ENCODE measurements around the gene CCDC169. TPM values are rescaled to one million over a fixed set of nuclear protein-coding genes. Genes with fewer than 3 reads are reported as not detected.

The CCDC169 gene
- total and polyA plus RNA-seq, 2 donors (not counting 1 experiment from before 2014, with no cell fraction given): 0.07 TPM; not detected in 1

DNA sequence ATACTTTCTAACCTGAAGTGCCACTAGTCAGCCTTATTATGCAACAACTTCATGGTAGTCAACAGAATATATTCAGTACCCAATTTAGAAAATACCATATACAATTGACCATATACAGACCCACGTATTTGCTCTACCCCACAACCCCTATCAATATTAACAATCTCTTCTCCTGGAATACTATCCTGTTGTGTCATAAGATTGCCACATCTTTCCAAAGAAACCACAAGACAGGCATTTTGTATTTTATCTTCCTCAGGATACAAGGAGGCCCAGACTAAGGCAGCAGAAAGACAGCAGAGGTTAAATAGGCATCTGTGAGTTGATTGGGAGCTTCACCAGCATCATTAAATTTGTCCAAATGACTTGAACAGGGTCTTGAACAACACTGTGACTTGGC is 44.1 kb upstream of the CCDC169 start:
- no peak for ATAC-seq (ENCODE audit: low read depth)
- Histone ChIP-seq H4K20me1 (ENCODE audit: control insufficient read depth, insufficient read depth, low read length, poor library complexity, severe bottlenecking) (peaks cover 10% of the 10 kb centered on the region), H3K4me1 (ENCODE audit: control insufficient read depth in 2 of 2, insufficient read depth in 2 of 2, low read length in 2 of 2) (peaks cover 10 to 12% of the 10 kb centered on the region in 2 donors), H3K27me3 (replicated peaks in 1 of 4; ENCODE audit: control extremely low read depth in 1 of 4, control insufficient read depth in 3 of 4, insufficient read depth in 4 of 4, low read length in 3 of 4) (no peaks in the 10 kb centered on the region), H3K9me3 (ENCODE audit: control extremely low read depth in 1 of 3, control insufficient read depth in 2 of 3, insufficient read depth in 1 of 3, low read length in 2 of 3) (no peaks in the 10 kb centered on the region), H3K27ac (ENCODE audit: low read length in 2 of 2) (no peak overlapping the region), H3K4me2 (replicated peaks; ENCODE audit: low read depth, low read length, poor library complexity, severe bottlenecking) (no peak overlapping the region), H2AFZ (ENCODE audit: insufficient read depth, low read depth, low read length, poor library complexity, severe bottlenecking) (no peak overlapping the region), H3K79me2 (ENCODE audit: control insufficient read depth, insufficient read depth, low read length) (peaks cover 59% of the 10 kb centered on the region), H3K9ac (ENCODE audit: low read length) (no peak overlapping the region), H3K4me3 (ENCODE audit: control extremely low read depth in 1 of 5, extremely low read depth in 1 of 5, insufficient read depth in 1 of 5, low read depth in 2 of 5, low read length in 4 of 5) (no peak overlapping the region), H3K36me3 (replicated peaks in 1 of 2; ENCODE audit: control extremely low read depth in 1 of 2, control insufficient read depth in 1 of 2, extremely low read depth in 1 of 2, insufficient read depth in 2 of 2, low read length in 1 of 2) (no peaks in the 10 kb centered on the region)
- peaks cover 21% of the 10 kb centered on the region for H3K4me1 Mint-ChIP-seq
- H3K9me3 Mint-ChIP-seq (ENCODE audit: insufficient read depth): no peaks in the 10 kb centered on the region
- intact Hi-C loops (cut with micrococcal nuclease): no loop called here
- H3K27ac Mint-ChIP-seq: no peak overlapping the region
- no peak for TF ChIP-seq EZH2 (IDR thresholded peaks at IDR 0.05; ENCODE audit: borderline replicate concordance, insufficient read depth, low read depth, low read length, poor library complexity, severe bottlenecking)
- TF ChIP-seq, protein P1, sequence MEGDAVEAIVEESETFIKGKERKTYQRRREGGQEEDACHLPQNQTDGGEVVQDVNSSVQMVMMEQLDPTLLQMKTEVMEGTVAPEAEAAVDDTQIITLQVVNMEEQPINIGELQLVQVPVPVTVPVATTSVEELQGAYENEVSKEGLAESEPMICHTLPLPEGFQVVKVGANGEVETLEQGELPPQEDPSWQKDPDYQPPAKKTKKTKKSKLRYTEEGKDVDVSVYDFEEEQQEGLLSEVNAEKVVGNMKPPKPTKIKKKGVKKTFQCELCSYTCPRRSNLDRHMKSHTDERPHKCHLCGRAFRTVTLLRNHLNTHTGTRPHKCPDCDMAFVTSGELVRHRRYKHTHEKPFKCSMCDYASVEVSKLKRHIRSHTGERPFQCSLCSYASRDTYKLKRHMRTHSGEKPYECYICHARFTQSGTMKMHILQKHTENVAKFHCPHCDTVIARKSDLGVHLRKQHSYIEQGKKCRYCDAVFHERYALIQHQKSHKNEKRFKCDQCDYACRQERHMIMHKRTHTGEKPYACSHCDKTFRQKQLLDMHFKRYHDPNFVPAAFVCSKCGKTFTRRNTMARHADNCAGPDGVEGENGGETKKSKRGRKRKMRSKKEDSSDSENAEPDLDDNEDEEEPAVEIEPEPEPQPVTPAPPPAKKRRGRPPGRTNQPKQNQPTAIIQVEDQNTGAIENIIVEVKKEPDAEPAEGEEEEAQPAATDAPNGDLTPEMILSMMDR (IDR thresholded peaks at IDR 0.05): no peak
- POLR2A ChIA-PET: no interaction called here
- CTCF ChIA-PET: no interaction called here
- DNase-seq: no peak
- 100% methylated on average over 1 of the region's 1 CpG for WGBS (ENCODE audit: insufficient coverage)
- H3K27me3 Mint-ChIP-seq: peaks cover 11% of the 10 kb centered on the region
- H3K4me3 Mint-ChIP-seq: no peak overlapping the region

DNA sequence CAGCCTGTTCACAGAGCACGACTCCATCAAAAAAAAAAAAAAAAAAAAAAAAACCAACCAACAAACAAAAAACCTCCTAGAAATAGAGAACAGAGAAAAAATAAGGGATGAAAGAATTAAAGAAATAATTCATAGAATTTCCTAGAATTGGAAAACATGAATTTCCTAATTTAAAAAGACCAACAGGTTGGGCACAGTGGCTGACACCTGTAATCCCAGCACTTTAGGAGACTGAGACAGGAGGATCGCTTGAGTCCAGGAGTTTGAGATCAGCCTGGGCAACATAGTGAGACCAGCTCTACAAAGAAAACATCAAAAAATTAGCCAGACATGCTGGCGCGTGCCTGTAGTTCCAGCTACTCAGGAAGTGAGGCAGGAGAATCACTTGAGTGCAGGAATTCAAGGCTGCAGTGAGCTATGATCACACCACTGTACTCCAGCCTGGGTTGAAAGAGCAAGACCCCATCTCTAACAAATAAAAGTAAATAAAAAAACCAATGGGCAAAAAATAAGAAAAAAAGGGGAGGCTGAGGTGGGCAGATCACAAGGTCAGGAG is 42.1 kb upstream of the CCDC169 start:
- DNase-seq: no peak
- Histone ChIP-seq H4K20me1 (ENCODE audit: control insufficient read depth, insufficient read depth, low read length, poor library complexity, severe bottlenecking) (peaks cover 17% of the 10 kb centered on the region), H3K27me3 (replicated peaks in 1 of 4; ENCODE audit: control extremely low read depth in 1 of 4, control insufficient read depth in 3 of 4, insufficient read depth in 4 of 4, low read length in 3 of 4) (no peaks in the 10 kb centered on the region), H3K4me2 (replicated peaks; ENCODE audit: low read depth, low read length, poor library complexity, severe bottlenecking) (no peak overlapping the region), H3K79me2 (ENCODE audit: control insufficient read depth, insufficient read depth, low read length) (peaks cover 69% of the 10 kb centered on the region), H2AFZ (ENCODE audit: insufficient read depth, low read depth, low read length, poor library complexity, severe bottlenecking) (no peak overlapping the region), H3K9me3 (ENCODE audit: control extremely low read depth in 1 of 3, control insufficient read depth in 2 of 3, insufficient read depth in 1 of 3, low read length in 2 of 3) (no peaks in the 10 kb centered on the region), H3K36me3 (replicated peaks in 1 of 2; ENCODE audit: control extremely low read depth in 1 of 2, control insufficient read depth in 1 of 2, extremely low read depth in 1 of 2, insufficient read depth in 2 of 2, low read length in 1 of 2) (peaks cover 0 to 8% of the 10 kb centered on the region in 2 experiments), H3K4me1 (ENCODE audit: control insufficient read depth in 2 of 2, insufficient read depth in 2 of 2, low read length in 2 of 2) (peaks cover 0 to 5% of the 10 kb centered on the region in 2 donors), H3K9ac (ENCODE audit: low read length) (no peak overlapping the region), H3K4me3 (ENCODE audit: control extremely low read depth in 1 of 5, extremely low read depth in 1 of 5, insufficient read depth in 1 of 5, low read depth in 2 of 5, low read length in 4 of 5) (no peak overlapping the region), H3K27ac (ENCODE audit: low read length in 2 of 2) (no peak overlapping the region)
- 90% methylated on average over 2 of the region's 4 CpGs for WGBS (ENCODE audit: insufficient coverage)
- ChIA-PET CTCF (no interaction called here), POLR2A (no interaction called here)
- Mint-ChIP-seq H3K27ac (no peak overlapping the region), H3K9me3 (ENCODE audit: insufficient read depth) (no peaks in the 10 kb centered on the region), H3K27me3 (peaks cover 7% of the 10 kb centered on the region), H3K4me1 (peaks cover 6% of the 10 kb centered on the region), H3K4me3 (no peak overlapping the region)
- no peak for ATAC-seq (ENCODE audit: low read depth)
- TF ChIP-seq, protein P1 (IDR thresholded peaks at IDR 0.05): no peak
- no peak for TF ChIP-seq EZH2 (IDR thresholded peaks at IDR 0.05; ENCODE audit: borderline replicate concordance, insufficient read depth, low read depth, low read length, poor library complexity, severe bottlenecking)
- intact Hi-C loops (cut with micrococcal nuclease): no loop called here

All from B cell (primary cell).